ENCODE measurements around the gene HOXB2.
"Not testable (repeated sequence)": the region's sequence is repeated elsewhere in the genome, so short reads cannot be mapped to it uniquely, and the experiment has no call there.

The HOXB2 gene

DNA sequence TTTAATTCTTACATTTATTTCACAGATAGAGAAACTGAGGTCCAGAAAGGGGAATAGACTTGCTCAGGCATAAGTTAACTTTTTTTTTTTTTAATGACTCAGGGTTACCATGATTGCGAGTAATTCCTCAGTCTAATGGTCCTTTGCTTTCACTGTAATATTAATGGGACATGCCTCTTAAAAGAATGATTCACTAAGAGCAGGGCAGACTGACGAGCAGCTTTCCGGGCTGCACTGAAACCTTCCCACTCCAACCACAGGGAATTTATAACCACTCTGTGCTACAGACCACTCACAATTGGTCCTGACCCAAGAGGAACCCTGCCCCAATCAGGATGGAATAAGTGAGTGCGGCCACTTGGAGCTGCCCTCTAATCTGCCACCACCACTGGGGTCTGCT lies 5.7 kb downstream of the HOXB2 start:
- peak; percentile 69 for DNase-seq

- DNase-seq = peak; percentile 59
Observed at GRCh38 chr17:48537316-48537715, 7.6 kb downstream of the HOXB2 start.

DNA sequence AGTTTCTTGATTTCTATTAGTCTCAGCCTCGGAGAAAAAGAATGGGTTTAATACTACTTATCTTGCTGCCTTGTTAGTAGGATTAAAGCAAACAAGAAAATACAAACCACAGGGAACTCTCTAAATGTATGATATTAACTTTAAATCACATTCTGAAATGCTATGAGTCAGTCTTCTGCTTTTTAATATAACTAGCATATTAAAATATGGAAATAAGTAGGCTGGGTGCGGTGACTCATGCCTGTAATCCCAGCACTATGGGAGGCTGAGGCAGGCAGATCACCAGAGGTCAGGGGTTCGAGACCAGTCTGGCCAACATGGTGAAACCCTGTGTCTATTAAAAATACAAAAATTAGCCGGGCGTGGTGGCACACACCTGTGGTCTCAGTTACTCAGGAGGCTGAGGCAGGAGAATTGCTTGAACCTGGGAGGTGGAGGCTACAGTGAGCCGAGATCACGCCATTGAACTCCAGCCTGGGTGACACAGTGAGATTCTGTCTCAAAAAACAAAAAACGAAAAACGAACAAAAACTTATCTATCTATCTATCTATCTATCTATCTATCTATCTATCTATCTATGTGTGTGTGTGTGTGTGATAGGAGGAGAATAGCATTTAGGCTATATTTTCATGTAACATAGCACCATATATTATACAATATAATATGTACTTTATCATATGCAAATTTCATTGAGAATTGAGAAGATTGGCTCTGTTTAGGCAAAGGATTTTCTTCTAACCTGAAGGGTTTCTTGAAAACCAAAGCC lies 8.9 kb downstream of the HOXB2 start:
- DNase-seq = not testable (repeated sequence)

DNA sequence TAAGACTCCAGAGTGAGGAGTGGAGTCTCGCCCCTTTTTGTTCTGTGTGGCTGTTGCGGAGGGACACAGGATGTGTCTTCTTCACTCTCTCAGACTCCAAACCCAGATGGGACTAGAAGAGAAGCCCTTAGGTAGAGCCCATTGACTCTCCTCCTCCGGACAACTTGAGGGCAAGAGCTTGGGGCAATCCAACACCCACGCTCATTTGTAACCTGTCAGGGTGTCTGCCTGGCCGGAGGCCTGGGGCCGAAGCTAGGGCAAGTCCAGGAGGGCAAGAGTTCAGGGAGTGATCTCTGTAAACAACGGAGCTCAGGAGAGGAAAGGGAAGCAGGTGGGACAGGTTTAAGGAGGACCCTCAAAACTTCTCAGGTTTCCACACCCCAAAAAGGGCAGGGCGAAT lies 12.6 kb downstream of the HOXB2 start:
- no peak for DNase-seq

DNA sequence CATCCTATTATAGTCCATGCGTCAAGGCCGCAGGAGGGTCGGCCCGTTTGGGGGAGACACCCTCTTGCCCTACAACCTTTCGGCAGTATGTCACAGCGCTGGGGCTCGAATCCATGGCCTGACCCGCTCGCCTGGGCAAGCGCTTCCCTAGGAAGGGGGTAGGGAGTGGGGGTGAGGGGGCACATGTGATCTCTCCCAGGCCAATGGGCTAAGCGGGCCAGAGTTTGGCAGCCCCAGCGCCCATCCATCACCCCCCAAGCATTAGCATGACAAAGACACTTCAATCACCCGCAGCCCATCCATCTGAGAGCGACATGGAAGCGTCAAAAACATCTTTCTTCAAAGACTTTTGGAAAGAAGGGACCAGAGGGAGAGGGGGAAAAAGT lies 14.0 kb downstream of the HOXB2 start, which contains the start of gene HOXB1:
TSS of gene HOXB1 (minus strand) at position 125 of the 386 bp plus-strand sequence. CDS start at position 18, 107 bp downstream.
- no peak for DNase-seq

- no peak for DNase-seq
Observed at GRCh38 chr17:48530208-48530886, 14.6 kb downstream of the HOXB2 start.

DNA sequence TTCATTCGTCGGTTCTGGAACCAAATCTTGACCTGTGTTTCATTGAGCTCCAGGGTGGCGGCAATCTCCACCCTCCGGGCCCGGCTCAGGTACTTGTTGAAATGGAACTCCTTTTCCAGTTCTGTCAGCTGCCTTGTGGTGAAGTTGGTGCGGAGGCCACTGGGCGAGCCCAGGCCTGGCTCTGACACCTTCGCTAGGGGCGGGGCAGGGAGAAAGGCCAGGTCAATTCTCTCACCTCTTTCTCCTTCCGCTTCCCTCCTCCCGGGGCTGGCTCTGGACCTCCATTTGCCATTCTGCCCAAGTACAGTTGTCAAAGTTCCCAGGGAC lies 15.3 kb downstream of the HOXB2 start:
- DNase-seq = peak; percentile 72

- peak; percentile 85 for DNase-seq
Observed at GRCh38 chr17:48528936-48529682, 15.8 kb downstream of the HOXB2 start.

DNA sequence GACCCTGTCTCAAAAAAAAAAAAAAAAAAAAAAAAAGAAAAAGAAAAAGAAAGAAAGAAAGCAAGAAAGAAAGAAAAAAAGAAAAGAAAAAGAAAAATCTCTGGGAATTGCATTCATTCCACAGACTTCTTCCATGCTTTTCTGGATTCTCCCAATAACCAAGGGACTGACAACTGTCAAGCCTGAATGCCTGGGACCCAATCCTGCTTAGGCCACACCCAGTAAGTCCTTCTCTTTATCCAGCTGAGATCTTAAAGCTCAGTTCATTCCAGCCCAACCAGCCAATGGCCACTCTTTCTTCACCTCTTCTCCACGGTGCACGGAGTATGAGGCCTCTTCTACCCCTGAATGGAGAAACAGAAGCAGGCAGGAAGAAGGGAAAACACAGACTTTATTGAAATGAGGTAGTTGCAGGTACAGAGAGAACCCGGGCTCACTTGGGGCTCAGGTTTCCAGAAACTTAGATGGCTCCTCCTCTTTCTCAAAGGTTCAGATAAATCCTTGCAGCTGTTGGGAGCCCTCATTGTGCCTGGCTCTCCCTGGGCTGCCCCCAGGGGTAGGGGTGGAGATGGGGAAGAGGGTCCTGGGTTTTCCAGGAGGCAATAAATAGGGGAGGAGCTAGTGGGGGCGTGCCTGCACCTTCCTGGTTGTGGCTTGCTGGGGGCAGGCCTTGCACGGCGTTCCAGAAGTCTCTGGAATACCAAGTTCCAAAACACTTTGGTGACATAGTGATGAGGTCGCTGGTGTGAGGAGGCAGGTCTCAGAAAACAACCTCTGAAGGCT lies 16.6 kb downstream of the HOXB2 start:
- peak; percentile 87 for DNase-seq

DNA sequence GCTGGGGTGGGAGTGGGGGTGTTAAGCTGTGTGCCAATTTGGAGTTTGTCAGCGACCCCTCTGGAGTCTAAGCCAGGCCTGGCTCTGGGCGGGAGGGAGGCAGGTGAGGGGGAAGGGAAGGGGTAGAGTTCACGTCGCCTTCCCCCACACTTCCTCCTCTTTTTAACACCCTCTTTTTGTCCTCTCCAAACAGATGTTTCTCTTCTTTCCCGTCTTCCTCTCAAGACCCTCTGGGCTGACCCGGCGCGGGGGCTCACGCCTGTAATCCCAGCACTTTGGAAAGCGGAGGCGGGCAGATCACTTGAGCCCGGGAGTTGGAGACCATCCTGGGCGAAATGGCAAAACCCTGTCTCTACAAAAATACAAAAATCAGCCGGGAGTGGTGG lies 17.4 kb downstream of the HOXB2 start:
- no peak for DNase-seq

DNA sequence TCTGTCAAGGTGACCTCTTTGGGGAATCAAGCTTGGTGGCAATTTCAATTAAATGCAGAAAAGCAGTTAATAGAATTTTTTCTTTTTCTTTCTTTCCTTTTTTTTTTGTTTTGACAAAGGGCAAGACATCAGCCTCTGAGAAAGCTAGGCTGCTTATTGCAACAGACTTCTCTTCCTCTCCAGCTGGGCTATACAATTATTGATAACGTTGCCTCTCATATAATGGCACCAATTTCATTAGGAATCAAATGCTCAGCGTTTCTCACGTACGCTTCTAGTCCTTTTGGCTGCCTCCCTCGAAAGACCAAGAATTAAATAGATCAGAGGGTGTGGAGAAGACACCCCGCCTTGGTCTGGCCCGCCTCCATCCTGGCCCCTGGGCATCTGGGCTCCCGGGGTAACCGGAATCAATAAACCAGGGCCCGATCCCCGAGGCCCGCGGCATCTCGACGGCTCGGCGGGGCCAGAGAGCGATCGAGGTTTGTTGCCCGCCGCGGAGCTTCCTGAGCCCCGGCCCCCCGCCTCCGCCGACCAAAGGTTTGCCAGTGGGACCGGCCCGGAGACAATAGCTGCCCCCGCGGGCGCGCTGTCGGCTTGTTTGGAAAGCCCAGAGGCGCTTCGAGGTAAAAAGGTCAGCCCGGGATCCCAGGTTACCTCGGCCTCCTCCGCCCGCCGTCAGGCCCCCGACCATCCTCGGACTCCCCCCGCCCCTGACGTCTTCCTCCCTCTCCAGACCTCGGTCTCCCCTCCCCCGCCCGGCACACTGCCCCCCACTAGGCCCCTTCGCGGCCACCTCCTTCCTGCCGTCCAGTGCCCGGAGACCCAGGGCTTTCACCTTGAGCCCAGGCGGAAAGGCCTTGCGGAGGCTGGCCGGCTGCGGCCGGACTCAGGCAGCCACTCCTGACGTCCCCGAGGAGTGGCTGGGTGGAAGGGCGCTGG lies 18.0 kb downstream of the HOXB2 start:
- no peak for DNase-seq

DNA sequence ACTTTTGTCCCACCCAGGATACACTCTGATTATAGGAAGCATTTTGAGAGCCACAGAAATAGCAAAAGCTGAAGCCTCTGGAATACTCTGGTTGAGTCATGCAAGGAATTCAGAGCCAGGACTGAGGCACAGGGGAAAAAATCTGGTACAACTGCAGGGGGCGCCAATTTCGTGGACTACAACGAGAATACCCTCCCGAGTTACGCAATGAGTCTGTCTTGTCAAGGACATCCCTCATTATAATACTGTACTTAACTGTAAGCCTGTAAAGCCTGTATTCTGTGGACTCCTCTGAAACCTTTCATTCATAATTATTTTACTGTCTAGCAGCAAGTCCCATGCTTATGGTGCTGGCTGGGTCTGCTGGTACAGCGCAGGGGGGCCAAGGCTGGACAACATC lies 21.9 kb downstream of the HOXB2 start:
- no peak for DNase-seq

DNA sequence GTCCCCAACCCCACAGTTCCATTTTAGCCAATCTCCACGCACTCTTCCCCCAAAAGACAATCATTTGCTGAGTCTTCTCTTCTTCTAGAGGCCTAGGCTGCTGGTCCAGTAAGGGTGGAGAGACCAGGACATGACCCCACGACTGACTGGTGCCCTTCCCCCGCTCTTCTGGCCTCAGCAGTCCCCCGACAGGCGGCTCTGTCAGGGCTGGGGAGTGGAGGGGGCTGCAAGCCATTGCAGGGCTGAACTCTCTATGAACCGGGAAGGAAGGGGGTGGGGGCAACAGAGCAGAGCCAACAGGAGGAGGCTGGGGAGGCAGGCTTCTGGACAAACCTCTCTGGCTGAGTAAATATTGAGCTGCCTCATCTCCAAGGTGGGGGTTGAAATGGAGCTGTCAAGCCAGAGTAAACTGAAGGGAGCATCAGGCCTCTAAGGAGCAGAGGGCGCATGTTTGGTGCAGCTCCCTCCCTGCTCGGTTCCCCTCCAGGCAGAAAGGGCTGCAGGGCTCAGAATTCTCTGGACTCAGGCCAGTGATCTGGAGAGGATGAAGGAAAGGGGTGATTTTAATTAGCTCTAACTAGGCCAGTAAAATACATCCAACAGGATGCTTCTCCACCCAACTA lies 22.8 kb downstream of the HOXB2 start:
- DNase-seq = peak; percentile 84

GRCh38 chr17:48520631-48521079 lies 24.3 kb downstream of the HOXB2 start:
- DNase-seq = no peak

DNA sequence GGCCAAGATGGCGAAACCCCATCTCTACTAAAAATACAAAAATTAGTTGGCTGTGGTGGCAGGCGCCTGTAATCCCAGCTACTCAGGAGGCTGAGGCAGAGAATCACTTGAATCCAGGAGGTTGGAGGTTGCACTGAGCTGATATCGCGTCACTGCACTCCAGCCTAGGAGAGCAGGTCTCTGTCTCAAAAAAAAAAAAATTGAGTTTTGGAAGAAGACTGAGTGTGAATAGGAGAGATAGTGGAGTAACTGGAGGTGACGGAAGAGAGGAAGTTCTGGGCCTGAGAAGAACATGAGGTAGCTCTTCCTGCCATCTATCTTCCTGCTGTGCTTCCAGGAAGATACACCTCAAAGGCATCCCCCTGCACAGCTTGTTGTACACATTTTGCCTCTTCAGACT lies 25.5 kb downstream of the HOXB2 start:
- DNase-seq = no peak

GRCh38 chr17:48517478-48517877 lies 27.4 kb downstream of the HOXB2 start:
- DNase-seq = no peak

GRCh38 chr17:48515925-48516900 lies 28.7 kb downstream of the HOXB2 start:
- DNase-seq = no peak

DNA sequence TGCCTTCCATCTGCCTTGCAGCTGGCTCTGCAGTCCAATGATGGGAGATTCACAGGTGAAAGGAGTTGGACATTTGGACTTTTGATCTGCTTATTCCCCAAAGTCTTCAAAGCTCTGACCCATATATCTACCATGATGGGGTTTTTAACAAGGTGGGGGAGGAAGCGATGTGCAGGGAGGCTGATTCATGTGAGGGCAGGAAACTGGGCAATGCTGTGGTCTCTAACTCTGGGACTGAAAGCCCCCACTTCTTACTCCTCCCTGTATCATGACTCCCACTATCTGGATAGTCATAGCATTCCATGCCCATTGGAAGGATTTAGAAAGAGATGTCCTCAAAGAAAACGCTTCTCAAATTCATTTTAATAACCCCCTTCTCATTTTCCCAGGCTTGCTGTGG lies 30.4 kb downstream of the HOXB2 start:
- DNase-seq = no peak

DNA sequence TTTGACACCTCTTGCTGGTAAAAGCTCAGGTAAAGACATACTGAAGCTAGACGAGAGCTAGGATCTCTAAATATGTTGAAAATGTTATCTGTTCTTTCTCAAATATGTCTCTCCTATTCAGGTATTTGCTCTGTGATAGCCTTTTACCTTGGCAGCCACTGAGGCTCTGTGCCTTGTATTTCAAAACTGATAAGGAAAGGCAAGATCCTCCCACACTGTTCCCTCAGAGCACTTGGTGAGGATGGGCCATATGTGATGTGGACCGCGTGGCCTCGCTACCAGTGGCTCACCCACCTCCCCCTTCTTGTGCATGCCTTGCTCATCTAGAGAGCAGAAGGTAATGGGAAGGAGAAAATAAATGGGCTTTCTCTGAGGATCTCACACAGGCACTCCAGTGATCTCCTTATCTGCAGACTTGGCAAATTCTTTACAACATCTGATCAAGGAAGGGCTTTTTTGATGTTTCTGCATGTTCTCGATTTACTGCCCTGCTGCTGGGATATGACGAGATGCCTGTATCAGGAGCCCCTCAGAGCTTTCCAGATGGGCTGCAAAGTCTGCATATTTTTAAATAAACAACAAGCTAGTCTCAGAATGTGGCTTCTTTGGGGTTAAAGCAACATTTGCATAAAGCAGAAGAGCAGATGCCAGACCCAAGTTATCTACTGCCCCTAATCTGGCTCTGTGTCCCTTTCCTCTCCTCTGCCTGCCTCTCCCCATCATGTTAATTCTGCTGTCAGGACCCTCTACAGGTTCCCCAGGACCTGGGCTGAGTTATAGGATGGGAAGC lies 31.0 kb downstream of the HOXB2 start:
- no peak for DNase-seq
